NCI-H2107 (cell line): ENCODE data around the gene CCNB1IP1.
"Not testable (repeated sequence)": the region's sequence is repeated elsewhere in the genome, so short reads cannot be mapped to it uniquely, and the experiment has no call there.

ENCODE experiments used
- DNase-seq: peaks from one replicate; lab custom pipeline; 2025; lab: John Stamatoyannopoulos, UW

The CCNB1IP1 gene

GRCh38 chr14:20332431-20332787 is 670 bp downstream of the CCNB1IP1 start:
- no peak for DNase-seq

DNA sequence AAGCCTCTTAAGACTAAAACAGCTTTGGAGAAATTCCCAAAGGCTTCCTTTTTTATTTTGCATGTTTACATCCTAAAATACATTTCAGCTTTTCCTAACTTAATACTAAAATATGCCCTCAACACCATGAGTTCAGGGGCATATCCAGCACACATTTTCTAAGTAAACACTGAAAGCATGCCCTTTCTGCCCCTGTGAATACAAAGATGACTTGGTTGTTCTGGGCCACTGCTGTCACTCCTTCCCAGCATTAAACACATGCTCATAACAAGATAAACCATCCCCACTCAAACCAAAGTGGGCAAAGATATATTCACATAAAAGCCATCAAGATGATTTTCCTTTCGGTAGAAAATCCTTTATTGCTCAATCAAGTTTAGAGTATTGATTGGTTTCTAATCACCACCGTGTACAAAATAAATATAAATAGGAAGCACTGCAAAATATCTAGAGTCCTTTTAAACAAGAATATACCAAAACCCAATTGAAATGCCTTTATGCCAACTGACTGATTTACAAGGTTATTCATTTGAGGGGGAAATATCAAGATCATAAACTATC is 1.9 kb downstream of the CCNB1IP1 start:
- no peak for DNase-seq

DNA sequence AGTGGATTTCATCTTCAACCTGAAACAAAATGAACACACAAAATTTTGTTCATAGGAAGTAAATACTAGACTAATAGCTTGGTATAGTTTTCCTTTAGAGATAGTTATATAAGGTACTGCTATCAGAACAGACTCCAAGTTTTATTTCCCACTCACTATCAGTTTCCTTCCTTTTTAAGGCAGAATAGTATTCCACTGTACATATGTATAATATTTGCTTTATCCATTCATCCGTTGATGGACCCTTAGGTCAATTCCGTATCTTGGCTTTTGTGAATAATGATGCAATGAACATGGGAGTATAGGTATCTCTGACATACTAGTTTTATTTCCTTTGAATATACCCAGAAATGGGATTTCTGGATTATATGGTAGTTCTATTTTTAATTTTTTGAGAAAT is 3.7 kb downstream of the CCNB1IP1 start:
- DNase-seq = no peak

GRCh38 chr14:20328705-20329104 is 4.4 kb downstream of the CCNB1IP1 start:
- no peak for DNase-seq

- DNase-seq = peak; percentile 49
Measured at GRCh38 chr14:20327005-20327869, 5.8 kb downstream of the CCNB1IP1 start.

DNA sequence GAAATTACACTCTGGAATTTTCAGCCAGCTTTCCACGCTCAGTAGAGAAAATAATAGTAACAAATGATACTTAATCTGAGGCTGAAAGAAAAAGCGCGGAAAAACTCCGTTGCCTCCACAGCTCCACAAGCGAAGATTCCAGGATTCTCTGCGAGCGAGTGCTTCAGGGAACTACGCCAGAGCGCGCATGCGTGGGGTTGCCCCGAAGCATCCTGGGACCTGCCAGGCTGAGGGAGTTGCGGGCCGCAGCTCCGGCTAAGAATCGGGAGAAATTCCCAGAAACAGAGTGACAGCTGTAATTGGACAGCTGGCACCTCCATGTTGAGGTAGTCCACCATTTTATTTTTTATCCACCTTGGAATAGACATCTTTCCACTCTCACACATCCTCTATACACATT is 15.4 kb downstream of the CCNB1IP1 start:
- DNase-seq = no peak

DNA sequence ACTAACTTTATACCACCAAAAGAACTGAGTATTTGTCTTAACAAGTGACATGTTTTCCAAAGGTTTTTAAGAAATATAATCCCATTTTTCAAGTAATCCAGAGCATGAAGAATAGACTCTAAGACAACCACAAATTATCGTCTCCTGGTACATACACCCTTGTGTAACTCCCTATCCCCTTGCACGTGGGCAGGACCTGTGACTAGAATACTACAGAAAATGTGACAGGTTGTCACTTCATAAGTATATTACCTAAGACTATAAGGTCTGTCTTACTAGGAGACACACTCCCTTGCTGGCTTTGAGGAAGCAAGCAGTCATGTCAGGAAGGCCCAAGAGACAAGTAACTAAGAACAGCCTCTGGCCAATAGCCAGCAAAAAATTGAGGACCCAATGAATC is 19.1 kb downstream of the CCNB1IP1 start:
- DNase-seq = no peak

DNA sequence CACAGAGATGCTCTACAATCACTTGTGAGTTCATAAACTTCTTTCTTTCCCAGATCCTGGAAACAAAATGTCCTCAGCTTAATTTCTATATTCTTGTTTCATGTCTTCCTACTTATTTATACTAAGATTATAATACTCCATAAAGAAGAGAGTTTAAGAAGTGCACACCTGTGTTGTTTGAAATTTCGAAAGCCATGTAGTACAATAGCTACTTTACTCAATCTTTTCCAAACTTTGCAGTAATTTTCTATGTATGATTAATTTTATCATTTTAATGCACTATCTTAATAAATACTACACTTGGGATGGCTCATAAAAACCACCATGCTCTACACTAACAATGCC is 27.0 kb downstream of the CCNB1IP1 start:
- DNase-seq = no peak

- DNase-seq = peak; percentile 94
Measured at GRCh38 chr14:20305265-20306078, 27.6 kb downstream of the CCNB1IP1 start, which contains the start of gene TTC5. TSS of gene TTC5 (minus strand) at chr14:20305951. CDS start at chr14:20305937, 14 bp downstream.

DNA sequence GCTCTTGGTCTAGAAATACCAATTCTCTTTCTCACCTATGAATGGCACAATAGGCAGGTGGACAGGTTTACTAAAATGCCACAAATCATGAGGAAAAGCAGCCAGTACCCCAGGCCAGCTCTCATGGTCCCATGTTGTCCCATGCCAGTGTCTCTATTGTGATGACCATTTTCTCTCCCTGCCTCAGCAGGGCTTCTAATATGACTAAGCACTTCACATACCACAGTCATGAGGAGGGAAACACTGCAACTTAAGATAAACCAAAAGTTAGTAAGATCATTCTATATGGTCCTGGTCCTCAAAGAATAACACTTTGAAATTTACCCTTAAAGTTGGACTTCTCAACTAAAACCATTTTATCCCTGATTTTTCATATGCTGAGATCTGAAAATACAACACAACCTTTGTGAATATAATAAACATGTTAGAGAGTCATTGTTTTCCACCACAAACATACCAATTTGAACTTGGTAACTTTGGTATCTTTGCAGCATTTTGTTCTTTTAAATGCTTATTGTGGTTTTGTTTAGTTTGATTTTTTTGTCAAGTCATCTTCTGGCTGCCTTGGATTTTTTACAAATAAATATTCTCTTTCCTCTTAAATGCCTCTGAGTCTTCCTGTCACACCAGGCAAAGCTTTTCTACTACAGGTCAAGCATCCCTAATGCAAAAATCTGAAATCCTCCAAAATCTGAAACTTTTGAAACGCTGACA is 30.9 kb downstream of the CCNB1IP1 start:
- DNase-seq = no peak

DNA sequence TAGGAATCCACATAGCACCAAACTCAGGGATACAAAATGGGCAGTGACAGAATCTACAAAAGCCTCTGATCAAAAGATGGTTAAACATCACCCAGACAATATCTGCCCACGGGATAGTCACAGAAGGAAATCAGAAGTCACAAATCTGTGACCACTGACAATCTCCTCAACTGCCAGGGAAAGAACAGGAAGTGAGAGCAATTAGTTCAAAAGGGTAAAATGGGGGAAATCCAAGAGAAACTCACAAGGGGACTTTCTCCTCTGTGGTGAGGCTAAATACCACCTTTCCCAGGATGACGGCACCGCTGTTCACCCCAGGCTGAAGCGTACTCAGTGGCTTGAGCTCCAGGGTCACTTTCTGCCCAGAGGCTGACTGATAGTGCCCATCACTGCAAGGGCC is 38.0 kb downstream of the CCNB1IP1 start:
- no peak for DNase-seq

GRCh38 chr14:20294636-20295035 is 38.4 kb downstream of the CCNB1IP1 start:
- no peak for DNase-seq

- DNase-seq = not testable (repeated sequence)
Measured at GRCh38 chr14:20281998-20282397, 51.1 kb downstream of the CCNB1IP1 start.

- DNase-seq = not testable (repeated sequence)
Measured at GRCh38 chr14:20280265-20280664, 52.8 kb downstream of the CCNB1IP1 start.

- DNase-seq = no peak
Measured at GRCh38 chr14:20278414-20278813, 54.7 kb downstream of the CCNB1IP1 start.

DNA sequence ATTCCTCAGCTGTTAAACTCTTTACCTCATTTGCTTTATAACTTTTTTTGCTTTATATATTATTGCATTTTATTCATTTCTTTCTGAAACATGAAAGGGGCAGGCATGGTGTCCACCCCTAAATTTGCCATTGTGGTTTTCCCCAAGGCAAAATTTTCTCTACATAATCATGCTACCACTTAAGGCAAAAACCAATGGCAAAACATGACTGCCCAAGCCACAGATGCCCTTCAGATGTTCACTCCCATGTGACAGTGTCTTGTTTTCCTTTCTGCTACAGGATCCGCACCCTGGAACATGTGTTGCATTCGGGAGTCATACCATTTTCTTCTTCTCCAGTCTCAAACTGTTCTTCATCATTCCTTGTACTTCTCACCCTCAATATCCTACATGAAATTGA is 55.7 kb downstream of the CCNB1IP1 start:
- no peak for DNase-seq

- DNase-seq = no peak
Measured at GRCh38 chr14:20274062-20274461, 59.0 kb downstream of the CCNB1IP1 start.

DNA sequence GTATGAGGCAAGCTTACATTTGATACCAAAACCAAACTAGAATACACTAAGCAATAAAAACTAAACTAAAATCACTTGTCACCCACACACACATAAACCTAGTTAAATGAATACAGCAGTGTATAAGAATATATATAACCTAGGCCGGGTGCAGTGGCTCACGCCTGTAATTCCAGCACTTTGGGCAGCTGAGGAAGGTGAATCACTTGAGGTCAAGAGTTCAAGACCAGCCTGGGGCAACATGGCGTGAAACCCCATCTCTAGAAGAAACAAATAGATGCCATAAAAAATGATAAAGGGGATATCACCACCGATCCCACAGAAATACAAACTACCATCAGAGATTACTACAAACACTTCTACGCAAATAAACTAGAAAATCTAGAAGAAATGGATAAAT is 68.7 kb downstream of the CCNB1IP1 start:
- DNase-seq = not testable (repeated sequence)

DNA sequence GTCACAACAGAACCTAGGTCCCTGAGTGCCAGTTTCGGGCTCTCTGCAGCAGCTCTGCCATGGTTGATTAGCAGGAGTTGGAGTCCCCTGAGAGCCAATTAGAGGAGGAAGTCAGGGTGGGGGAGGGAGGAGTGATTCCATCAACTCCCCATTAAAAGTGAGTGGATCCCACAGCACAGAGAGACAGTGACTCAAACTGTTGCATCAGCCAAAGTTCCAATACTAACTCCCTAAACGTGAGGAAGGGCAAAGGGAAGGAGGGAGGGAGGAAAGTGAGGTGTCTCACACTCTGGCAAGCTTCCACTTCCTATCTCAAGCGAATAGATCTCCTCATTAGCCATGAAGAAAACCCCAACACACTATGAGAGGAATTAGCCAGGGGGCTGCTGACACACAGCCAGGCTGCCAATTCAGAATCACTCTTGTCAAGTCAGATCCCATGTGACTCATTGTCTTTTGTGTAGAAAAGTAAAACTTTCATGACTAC is 70.4 kb downstream of the CCNB1IP1 start:
- no peak for DNase-seq
